Measurements from ENCODE around the gene PRRG4.
"Not testable (repeated sequence)": the region's sequence is repeated elsewhere in the genome, so short reads cannot be mapped to it uniquely, and the experiment has no call there.

PRRG4 gene

DNA sequence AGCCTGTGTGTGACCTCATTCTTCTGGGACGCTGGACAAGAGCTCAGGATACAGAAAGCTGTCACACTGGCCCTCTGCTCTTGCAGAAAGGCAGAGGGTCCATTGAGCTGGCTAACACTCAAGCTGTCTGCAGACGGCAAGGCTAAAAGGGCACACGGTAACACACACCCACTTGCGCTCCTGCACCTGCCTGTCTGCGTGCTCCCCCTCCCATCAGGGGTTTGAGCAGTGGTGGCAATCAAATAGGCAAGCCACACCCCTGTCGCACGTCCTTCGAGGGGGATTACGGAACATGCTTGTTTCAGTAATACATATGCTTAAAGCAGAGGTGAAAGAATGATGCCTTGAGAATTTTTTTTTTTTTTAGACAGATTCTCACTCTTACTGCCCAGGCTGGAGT, 55.8 kb downstream of the PRRG4 start:
- DNase-seq (ENCODE audit: low read depth) = no peak

- no peak for DNase-seq (ENCODE audit: low read depth)
Measured at GRCh38 chr11:32886180-32886579, 56.5 kb downstream of the PRRG4 start.

- DNase-seq (ENCODE audit: low read depth) = not testable (repeated sequence)
Measured at GRCh38 chr11:32887707-32888383, 58.1 kb downstream of the PRRG4 start.

GRCh38 chr11:32888384-32888710, 58.6 kb downstream of the PRRG4 start:
- not testable (repeated sequence) for DNase-seq (ENCODE audit: low read depth)

- no peak for DNase-seq (ENCODE audit: low read depth)
Measured at GRCh38 chr11:32888805-32889204, 59.1 kb downstream of the PRRG4 start.

DNA sequence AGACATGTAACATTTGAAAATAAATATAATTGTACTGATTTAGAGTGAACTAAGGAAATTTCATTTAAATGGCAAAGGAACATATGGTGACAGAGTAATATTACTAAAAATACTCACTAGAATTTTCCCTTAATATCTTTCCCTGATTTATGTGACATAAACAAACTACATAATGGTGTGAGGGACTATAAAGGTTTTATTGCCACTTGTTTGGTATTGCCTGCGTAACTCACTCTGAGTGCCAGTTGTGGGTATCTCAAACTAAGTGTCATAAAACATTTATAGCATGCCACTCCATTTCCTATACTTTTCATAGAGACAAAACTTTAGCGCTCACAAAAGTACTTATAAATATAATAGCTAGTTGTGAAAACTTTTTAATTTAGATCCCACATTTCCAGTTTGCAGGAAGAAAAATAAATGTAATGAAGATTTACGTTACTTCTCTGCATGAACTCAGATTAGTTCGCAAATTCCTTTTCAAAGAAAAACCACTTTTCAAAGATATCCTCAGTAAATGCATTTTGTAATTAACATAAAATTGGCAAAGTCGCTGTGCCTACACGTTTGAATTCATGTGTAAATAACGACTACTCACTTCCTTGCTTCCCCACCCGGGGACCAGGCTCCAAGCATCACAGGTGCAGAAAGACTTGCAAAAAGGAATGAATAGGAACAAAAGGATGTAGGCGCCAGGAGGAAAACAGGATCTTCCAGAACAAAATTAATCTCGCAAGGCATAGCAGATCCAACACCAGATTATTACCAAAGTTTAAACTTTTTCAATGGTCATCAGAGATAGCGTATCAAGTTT, 61.3 kb downstream of the PRRG4 start:
- no peak for DNase-seq (ENCODE audit: low read depth)

GRCh38 chr11:32891657-32892354, 62.1 kb downstream of the PRRG4 start:
- no peak for DNase-seq (ENCODE audit: low read depth)

DNA sequence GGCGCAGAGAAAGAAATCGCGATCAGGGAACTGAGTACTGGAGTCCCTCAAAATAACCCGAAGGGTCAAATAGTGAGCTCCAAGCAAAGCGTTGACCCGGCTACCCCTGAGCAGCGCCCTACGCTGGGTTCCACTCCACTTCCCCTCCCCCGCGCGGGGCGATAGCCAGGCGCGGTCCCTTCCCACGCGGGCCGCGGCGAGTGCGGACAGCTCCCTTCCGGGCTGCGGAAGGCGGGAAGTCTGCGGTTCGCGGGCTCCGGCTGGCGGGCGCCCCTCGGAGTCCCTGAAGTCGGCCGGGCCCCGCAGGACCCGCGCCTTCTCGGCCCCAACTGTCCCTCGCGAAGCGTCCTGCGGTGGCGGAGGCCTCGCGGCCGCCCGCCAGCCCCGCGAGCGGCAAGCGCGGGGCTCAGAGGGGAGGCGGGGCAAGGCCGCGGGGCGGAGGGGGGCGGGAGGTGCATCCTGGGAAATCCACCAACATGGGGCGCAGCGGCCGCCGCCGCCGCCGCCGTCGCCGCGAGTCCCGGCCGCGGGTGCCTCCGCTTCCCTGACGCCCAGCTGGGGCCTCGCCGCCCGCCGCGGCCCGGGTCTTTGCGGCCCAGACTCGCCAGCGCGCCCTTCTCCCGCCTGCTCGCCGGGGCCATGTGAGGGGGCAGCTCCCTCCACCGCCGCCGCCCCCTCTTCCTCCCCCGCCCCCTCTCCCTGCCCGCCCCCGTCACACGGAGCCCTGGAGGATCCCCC, 62.8 kb downstream of the PRRG4 start, which contains the start of gene QSER1:
QSER1 (plus strand) TSS at position 457 of the 738 bp plus-strand sequence. CDS start 315 bp downstream, outside the sequence.
- peak; percentile 63 for DNase-seq (ENCODE audit: low read depth)

DNA sequence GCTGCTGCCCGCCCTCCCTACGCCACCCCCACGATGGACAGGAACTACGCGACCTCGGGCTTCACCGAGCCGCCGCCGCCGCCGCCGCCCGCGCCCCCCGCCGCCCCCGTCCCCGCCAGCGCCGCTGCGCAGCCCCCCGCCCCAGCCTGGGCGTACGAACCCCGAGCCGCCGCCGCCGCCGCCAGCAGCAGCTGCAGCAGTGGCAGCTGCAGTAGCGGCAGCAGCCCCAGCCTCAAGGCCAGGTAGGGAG, 63.3 kb downstream of the PRRG4 start:
- DNase-seq (ENCODE audit: low read depth) = no peak

DNA sequence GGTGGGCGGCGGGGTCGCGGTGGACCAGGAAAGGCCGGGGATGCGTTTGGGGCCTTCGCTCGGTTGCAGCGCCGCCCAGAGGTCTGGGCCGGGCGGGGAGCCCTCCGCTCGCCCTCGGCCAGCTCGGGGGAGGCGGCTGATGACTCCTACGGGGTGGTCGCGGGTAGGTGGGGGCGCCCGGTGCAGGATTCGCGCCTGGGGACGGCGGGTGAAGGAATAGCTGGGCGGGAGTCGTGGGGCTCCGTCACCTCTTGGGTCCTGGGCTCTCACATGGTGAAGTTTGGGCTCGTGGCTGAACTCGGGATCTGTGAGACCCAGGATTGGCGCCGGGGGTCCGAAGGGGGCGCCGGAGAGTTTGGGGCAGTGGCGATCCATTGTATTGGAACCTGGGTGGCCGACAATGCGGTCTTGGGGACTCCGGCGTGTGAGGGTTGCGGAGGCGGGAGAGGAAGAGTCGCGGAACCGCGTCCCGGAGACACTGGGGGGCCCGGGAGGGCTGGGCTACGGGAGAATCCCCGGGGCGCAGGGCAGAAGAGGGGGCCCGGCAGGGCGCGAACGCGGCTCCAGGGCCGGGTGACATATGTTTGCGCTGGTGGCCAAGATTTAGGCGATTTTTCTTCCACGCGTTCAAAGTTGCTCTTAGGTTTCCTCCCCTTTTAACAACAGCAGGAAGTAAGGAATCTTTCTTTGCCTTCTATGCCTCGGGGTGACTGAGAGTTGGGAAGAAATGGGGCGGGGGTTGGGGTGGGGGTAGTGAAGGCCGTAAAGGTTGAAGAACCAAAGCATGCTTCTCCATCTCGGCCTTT, 63.8 kb downstream of the PRRG4 start:
- DNase-seq (ENCODE audit: low read depth) = peak; percentile 20

DNA sequence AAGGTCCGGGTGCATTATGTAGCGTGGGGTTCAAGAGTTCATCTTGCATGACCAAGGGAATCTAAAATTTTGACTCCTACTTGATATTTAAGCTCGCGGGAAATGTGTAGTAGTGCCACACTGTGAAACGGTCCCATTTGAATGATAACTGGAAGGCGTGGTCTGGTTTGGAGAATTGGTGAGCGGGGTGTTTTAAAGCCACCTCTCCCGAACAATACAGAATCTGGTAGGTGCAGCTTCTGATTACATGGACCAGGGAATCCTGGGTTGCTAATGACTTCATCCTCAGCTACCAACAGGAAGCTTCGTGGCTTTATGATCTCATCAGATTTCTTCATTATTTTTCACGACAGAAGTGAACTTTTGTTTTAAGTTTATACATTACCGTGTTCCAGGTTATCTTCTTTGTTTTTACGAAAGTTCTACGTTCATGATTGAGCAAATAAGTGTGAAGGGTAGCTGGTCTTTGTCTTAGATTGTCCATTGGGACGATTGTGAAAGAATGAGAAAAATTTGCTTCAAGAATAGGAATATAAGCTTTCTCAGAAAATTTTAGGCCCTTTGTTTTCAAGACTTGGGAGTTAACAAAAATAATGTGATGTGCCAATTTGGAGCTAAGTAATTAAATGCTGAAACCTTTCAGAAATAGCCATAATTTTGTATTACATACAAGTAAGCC, 64.6 kb downstream of the PRRG4 start:
- DNase-seq (ENCODE audit: low read depth) = no peak

DNA sequence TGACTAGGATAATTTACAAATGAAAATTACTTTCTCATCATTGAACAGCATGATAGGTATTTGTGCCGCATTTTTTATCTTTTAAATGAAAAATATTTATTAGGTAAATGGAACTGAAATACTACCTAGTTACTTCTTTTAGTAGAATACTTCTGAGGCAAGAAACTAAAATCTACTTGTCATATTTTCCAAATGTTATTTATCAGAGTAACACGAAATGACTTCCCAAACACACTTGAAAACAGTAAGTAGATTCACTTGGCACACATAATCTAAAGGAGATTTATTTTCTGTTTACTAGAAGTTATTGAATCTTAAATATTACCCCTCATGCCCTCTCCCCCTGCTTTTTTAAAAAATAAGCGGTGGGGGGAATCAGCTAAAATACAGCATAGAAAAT, 65.2 kb downstream of the PRRG4 start:
- DNase-seq (ENCODE audit: low read depth) = no peak

DNA sequence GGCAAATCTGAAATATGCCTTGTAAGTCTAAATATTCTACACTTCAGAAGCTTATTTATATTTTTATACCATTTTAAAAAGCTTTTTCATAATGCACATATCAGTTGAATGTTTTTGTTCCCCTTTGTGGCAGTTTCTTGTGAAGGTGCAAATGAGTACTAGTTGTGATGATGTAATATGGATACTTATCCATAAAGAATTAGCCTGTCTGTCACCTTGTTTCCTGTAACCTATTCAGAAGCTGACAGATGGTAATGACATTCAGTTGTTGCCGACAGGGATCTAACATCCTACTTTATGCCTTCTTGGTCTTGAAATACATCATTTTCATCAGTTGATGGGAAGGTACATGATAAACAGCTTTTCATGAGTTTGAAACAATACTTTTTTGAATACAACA, 65.7 kb downstream of the PRRG4 start:
- DNase-seq (ENCODE audit: low read depth) = no peak

GRCh38 chr11:32897103-32897502, 67.4 kb downstream of the PRRG4 start:
- no peak for DNase-seq (ENCODE audit: low read depth)

GRCh38 chr11:32899438-32899837, 69.7 kb downstream of the PRRG4 start:
- DNase-seq (ENCODE audit: low read depth) = no peak

DNA sequence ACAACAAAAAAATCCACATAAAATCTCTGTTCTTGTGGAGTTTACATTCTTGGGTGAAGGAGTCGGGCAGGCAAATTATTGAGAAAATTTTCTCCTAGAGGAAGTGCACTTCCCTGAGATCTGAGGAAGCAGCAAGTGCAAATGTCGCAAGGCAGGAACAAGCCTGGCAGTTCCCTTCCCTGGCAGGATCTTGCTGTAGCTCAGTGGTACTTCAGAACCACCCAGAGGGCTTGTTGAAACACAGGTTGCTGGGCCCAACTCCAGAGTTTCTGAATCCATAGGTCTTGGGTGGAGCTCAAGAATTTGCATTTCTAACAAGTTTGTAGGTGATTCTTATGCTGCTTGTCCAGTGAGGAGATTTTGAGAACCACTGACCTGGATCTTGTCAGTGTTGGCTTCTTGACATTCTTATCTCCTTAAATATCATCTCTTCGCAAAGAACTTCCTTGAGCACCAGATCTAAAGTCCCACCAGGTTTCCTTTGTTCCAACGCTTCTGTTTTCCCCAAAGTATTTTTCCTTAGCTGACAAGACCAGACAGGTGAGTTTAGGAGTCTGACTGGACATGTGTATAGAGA, 72.5 kb downstream of the PRRG4 start:
- no peak for DNase-seq (ENCODE audit: low read depth)

- no peak for DNase-seq (ENCODE audit: low read depth)
Measured at GRCh38 chr11:32905028-32905667, 75.4 kb downstream of the PRRG4 start.

Data from stimulated activated CD8-positive, alpha-beta memory T cell treated with anti-CD3 and anti-CD28 coated beads, Interleukin-4, amount 100 ng/mL, for 24 hours (primary cell).